Measurements from ENCODE around the gene MAN1C1. TPM values are rescaled to one million over a fixed set of nuclear protein-coding genes. Genes with fewer than 3 reads are reported as not detected.

The MAN1C1 gene
- total and polyA plus RNA-seq, 9 of the 15 experiments (the other 6 are each of a cell fraction or from before 2014, with no cell fraction given): 0.04 to 0.44 (median 0.10) TPM; not detected in 3

DNA sequence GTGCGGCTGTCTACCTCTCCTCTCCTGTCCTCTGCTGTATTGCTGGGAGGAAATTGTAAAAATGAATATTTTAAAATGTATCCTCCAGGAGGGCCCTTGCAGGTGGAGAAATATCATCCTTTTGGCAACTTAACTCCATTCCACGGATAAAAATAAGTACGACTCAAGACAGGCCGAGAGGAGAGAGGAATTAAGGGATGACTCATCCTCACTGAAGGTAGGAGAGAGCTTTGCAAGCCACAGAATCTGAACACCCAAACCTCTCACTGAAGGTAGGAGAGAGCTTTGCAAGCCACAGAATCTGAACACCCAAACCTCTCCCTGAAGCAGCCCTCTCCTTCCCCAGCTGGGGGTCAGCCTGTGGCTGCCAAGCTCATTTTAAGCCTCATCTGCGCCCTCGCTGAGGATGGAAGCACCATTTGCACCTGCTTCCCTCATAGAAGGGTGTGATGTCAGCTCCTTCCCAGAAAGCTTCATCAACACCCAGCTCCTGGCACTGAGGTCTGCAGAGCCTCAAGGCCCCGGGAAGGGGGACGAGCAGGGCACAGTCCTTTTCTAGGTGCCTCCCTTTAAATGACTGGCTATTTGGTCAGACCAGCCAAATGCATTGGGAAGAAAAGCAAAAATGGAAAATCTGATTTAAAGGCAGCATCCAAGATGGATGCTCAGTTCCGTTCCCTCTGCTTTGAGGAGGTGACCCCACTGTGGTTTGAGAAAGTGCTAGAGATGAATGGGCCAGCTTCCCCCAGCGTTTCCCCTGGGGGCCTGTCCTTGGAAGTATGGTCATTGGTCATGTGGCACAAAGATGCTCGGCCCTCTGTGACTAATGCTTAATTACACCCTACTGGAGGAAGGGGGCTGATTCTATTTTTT, 170.5 kb downstream of the MAN1C1 start (continued):
- no peak for TF ChIP-seq GATA2 (CRISPR knock-in tag; IDR thresholded peaks at IDR 0.05)

- no TSS peak for BruUV-seq (replicated peaks)
- POLR2A ChIA-PET: interaction anchor here (0.6 to 1.5 kb wide), 5 partner anchors 8 to 684 kb away, joined by 3 to 6 read pairs (median 3); partner anchors contain the start of gene HMGN2
- Histone ChIP-seq H3K79me2 (ENCODE audit: control insufficient read depth, insufficient read depth, low read length) (no peaks in the 10 kb centered on the region), H3K4me1 (replicated peaks in 1 of 2; ENCODE audit: control insufficient read depth in 2 of 2, insufficient read depth in 2 of 2, low read length in 2 of 2) (peaks cover 18 to 19% of the 10 kb centered on the region in 2 experiments), H3K4me3 (no peak overlapping the region), H3K9me1 (ENCODE audit: control insufficient read depth, insufficient read depth, low read length) (peaks cover 3% of the 10 kb centered on the region), H4K20me1 (replicated peaks; ENCODE audit: control insufficient read depth, insufficient read depth, low read length) (0 out of 2 replicates have a peak, but pooled peaks cover 5% of the 10 kb centered on the region), H3K9ac (ENCODE audit: insufficient read depth in 1 of 2, low read depth in 2 of 2, low read length in 2 of 2) (no peak overlapping the region), H3K27me3 (ENCODE audit: control insufficient read depth in 2 of 2, insufficient read depth in 2 of 2, low read length in 2 of 2) (peaks cover 21 to 44% of the 10 kb centered on the region in 2 experiments), H2AFZ (ENCODE audit: low read depth, low read length) (no peak overlapping the region), H3K27ac (ENCODE audit: extremely low read depth, low read depth, low read length) (no peak overlapping the region), H3K36me3 (ENCODE audit: control insufficient read depth, insufficient read depth, low read length) (no peaks in the 10 kb centered on the region), H3K9me3 (replicated peaks; ENCODE audit: control insufficient read depth, insufficient read depth, low read depth, low read length) (no peaks in the 10 kb centered on the region), H3K4me2 (ENCODE audit: insufficient read depth, low read length) (no peak overlapping the region)
- WGBS (ENCODE audit: insufficient coverage, low coverage, missing lambda C conversion rate): 24% methylated on average over 5 of the region's 5 CpGs
- in situ Hi-C loops (cut with MboI): no loop called here
- FAIRE-seq (no peak), ATAC-seq (no peak), DNase-seq (ENCODE audit: extremely low read depth in 1 of 4, low spot score in 3 of 4) (no peak)
- CTCF ChIA-PET (ENCODE audit: low intra/inter-chr PET ratio): no interaction called here
- intact Hi-C loops (cut with micrococcal nuclease): no loop called here
- TF ChIP-seq ZNF140 (CRISPR knock-in tag; IDR thresholded peaks at IDR 0.05): no peak
- no peak for TF ChIP-seq TSHZ1 (CRISPR knock-in tag; IDR thresholded peaks at IDR 0.05)
- TF ChIP-seq CCNT2 (IDR thresholded peaks at IDR 0.05; ENCODE audit: borderline replicate concordance, extremely low read depth, insufficient read length, low read depth, low read length): no peak
- no peak for TF ChIP-seq ZNF830 (CRISPR knock-in tag; IDR thresholded peaks at IDR 0.05)
- TF ChIP-seq TAF15 (IDR thresholded peaks at IDR 0.05; ENCODE audit: low read depth, low read length): no peak
- TF ChIP-seq ZNF311 (CRISPR knock-in tag; IDR thresholded peaks at IDR 0.05): no peak
- TF ChIP-seq, protein P1, sequence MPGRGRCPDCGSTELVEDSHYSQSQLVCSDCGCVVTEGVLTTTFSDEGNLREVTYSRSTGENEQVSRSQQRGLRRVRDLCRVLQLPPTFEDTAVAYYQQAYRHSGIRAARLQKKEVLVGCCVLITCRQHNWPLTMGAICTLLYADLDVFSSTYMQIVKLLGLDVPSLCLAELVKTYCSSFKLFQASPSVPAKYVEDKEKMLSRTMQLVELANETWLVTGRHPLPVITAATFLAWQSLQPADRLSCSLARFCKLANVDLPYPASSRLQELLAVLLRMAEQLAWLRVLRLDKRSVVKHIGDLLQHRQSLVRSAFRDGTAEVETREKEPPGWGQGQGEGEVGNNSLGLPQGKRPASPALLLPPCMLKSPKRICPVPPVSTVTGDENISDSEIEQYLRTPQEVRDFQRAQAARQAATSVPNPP (IDR thresholded peaks at IDR 0.05; ENCODE audit: borderline replicate concordance, insufficient read depth, insufficient read length): no peak
- no peak for TF ChIP-seq PHB2 (IDR thresholded peaks at IDR 0.05; ENCODE audit: low read depth)
Measured at GRCh38 chr1:25787760-25788166, 171.2 kb downstream of the MAN1C1 start.
